Stimulated activated naive CD8-positive, alpha-beta T cell treated with anti-CD3 and anti-CD28 coated beads, Interleukin-15, Interleukin-2, amounts not matched to agents 100 ng/mL and 50 ng/mL, for 24 hours (primary cell): ENCODE results near the gene KCNK16.

Source experiments
- H3K27ac Mint-ChIP-seq: one replicate; pipeline ENCODE4 v1.8.0; 2021; ENCODE audit warnings: mild to moderate bottlenecking, mixed read lengths
- H3K27me3 Mint-ChIP-seq: one replicate; pipeline ENCODE4 v1.8.0; 2021; ENCODE audit warnings: mixed read lengths
- H3K36me3 Mint-ChIP-seq: one replicate; pipeline ENCODE4 v1.8.0; 2021; ENCODE audit warnings: low read depth, mixed read lengths
- H3K4me1 Mint-ChIP-seq: one replicate; pipeline ENCODE4 v1.8.0; 2021; ENCODE audit warnings: low read depth, mixed read lengths
- H3K4me3 Mint-ChIP-seq: one replicate; pipeline ENCODE4 v1.8.0; 2021; ENCODE audit warnings: mild to moderate bottlenecking, mixed read lengths
- H3K9me3 Mint-ChIP-seq: one replicate; pipeline ENCODE4 v1.8.0; 2021; ENCODE audit warnings: mixed read lengths

Gene KCNK16

GRCh38 chr6:39330476-39330875, 8.0 kb upstream of the KCNK16 start:
- peaks cover 12% of the 10 kb centered on the region for H3K27me3 Mint-ChIP-seq
- H3K4me3 Mint-ChIP-seq: no peak overlapping the region
- H3K27ac Mint-ChIP-seq: no peak overlapping the region

GRCh38 chr6:39330057-39330456, 7.6 kb upstream of the KCNK16 start:
- H3K36me3 Mint-ChIP-seq: no peaks in the 10 kb centered on the region
- H3K27me3 Mint-ChIP-seq: peaks cover 17% of the 10 kb centered on the region
- H3K27ac Mint-ChIP-seq: no peak overlapping the region
- no peaks in the 10 kb centered on the region for H3K9me3 Mint-ChIP-seq
- H3K4me1 Mint-ChIP-seq: peaks cover 3% of the 10 kb centered on the region
- H3K4me3 Mint-ChIP-seq: no peak overlapping the region

More at GRCh38 chr6:39330476-39330875, 8.0 kb upstream of the KCNK16 start:
- no peaks in the 10 kb centered on the region for H3K36me3 Mint-ChIP-seq
- peaks cover 3% of the 10 kb centered on the region for H3K4me1 Mint-ChIP-seq
- no peaks in the 10 kb centered on the region for H3K9me3 Mint-ChIP-seq

GRCh38 chr6:39328066-39328465, 5.6 kb upstream of the KCNK16 start:
- Mint-ChIP-seq H3K9me3 (no peaks in the 10 kb centered on the region), H3K4me1 (peaks cover 3% of the 10 kb centered on the region), H3K4me3 (no peak overlapping the region), H3K36me3 (no peaks in the 10 kb centered on the region), H3K27me3 (peaks cover 17% of the 10 kb centered on the region), H3K27ac (no peak overlapping the region)

- H3K27ac Mint-ChIP-seq: no peak overlapping the region
- no peaks in the 10 kb centered on the region for H3K36me3 Mint-ChIP-seq
- H3K9me3 Mint-ChIP-seq: no peaks in the 10 kb centered on the region
- peaks cover 3% of the 10 kb centered on the region for H3K4me1 Mint-ChIP-seq
- peaks cover 12% of the 10 kb centered on the region for H3K27me3 Mint-ChIP-seq
- no peak overlapping the region for H3K4me3 Mint-ChIP-seq
Measured at GRCh38 chr6:39327507-39327906, 5.0 kb upstream of the KCNK16 start.

GRCh38 chr6:39321761-39322160, 741 bp downstream of the KCNK16 start:
- Mint-ChIP-seq H3K4me1 (no peaks in the 10 kb centered on the region), H3K27me3 (peaks cover 10% of the 10 kb centered on the region), H3K36me3 (no peaks in the 10 kb centered on the region), H3K4me3 (no peak overlapping the region), H3K9me3 (no peaks in the 10 kb centered on the region), H3K27ac (no peak overlapping the region)

GRCh38 chr6:39320363-39320984, 2.0 kb downstream of the KCNK16 start:
- H3K36me3 Mint-ChIP-seq: no peaks in the 10 kb centered on the region
- H3K4me1 Mint-ChIP-seq: no peaks in the 10 kb centered on the region
- no peak overlapping the region for H3K27ac Mint-ChIP-seq
- peaks cover 18% of the 10 kb centered on the region for H3K27me3 Mint-ChIP-seq
- H3K4me3 Mint-ChIP-seq: no peak overlapping the region
- no peaks in the 10 kb centered on the region for H3K9me3 Mint-ChIP-seq

- H3K27ac Mint-ChIP-seq: no peak overlapping the region
- H3K4me3 Mint-ChIP-seq: no peak overlapping the region
- no peaks in the 10 kb centered on the region for H3K4me1 Mint-ChIP-seq
- H3K27me3 Mint-ChIP-seq: peaks cover 20% of the 10 kb centered on the region
- H3K9me3 Mint-ChIP-seq: no peaks in the 10 kb centered on the region
- no peaks in the 10 kb centered on the region for H3K36me3 Mint-ChIP-seq
Measured at GRCh38 chr6:39319621-39320362, 2.7 kb downstream of the KCNK16 start.

GRCh38 chr6:39317256-39317655, 5.2 kb downstream of the KCNK16 start:
- Mint-ChIP-seq H3K27ac (no peak overlapping the region), H3K36me3 (no peaks in the 10 kb centered on the region), H3K4me1 (peaks cover 3% of the 10 kb centered on the region), H3K27me3 (peaks cover 24% of the 10 kb centered on the region), H3K9me3 (no peaks in the 10 kb centered on the region), H3K4me3 (no peak overlapping the region)

GRCh38 chr6:39314273-39314795, 8.2 kb downstream of the KCNK16 start, which contains the start of gene KCNK17:
TSS of gene KCNK17 (minus strand) at chr6:39314419. CDS start at chr6:39314320, 99 bp downstream.
- H3K36me3 Mint-ChIP-seq: no peaks in the 10 kb centered on the region
- H3K4me1 Mint-ChIP-seq: peaks cover 3% of the 10 kb centered on the region
- no peak within 1 kb of the TSS for H3K27ac Mint-ChIP-seq
- peak within 1 kb of the TSS; percentile 3 for H3K4me3 Mint-ChIP-seq
- H3K9me3 Mint-ChIP-seq: no peaks in the 10 kb centered on the region
- H3K27me3 Mint-ChIP-seq: peaks cover 43% of the 10 kb centered on the region

GRCh38 chr6:39313526-39314272, 8.8 kb downstream of the KCNK16 start:
- Mint-ChIP-seq H3K4me3 (peak overlapping the region; percentile 3), H3K9me3 (no peaks in the 10 kb centered on the region), H3K27ac (no peak overlapping the region), H3K4me1 (peaks cover 3% of the 10 kb centered on the region), H3K27me3 (peaks cover 38% of the 10 kb centered on the region), H3K36me3 (no peaks in the 10 kb centered on the region)

GRCh38 chr6:39312912-39313525, 9.5 kb downstream of the KCNK16 start:
- H3K9me3 Mint-ChIP-seq: no peaks in the 10 kb centered on the region
- H3K27me3 Mint-ChIP-seq: peaks cover 38% of the 10 kb centered on the region
- no peak overlapping the region for H3K27ac Mint-ChIP-seq
- no peak overlapping the region for H3K4me3 Mint-ChIP-seq
- peaks cover 3% of the 10 kb centered on the region for H3K4me1 Mint-ChIP-seq
- no peaks in the 10 kb centered on the region for H3K36me3 Mint-ChIP-seq

- Mint-ChIP-seq H3K4me3 (no peak overlapping the region), H3K27ac (no peak overlapping the region)
Measured at GRCh38 chr6:39310542-39310941, 12.0 kb downstream of the KCNK16 start.

GRCh38 chr6:39309942-39310531, 12.5 kb downstream of the KCNK16 start:
- H3K4me1 Mint-ChIP-seq: peaks cover 3% of the 10 kb centered on the region
- H3K36me3 Mint-ChIP-seq: no peaks in the 10 kb centered on the region
- no peak overlapping the region for H3K27ac Mint-ChIP-seq
- no peaks in the 10 kb centered on the region for H3K9me3 Mint-ChIP-seq
- peaks cover 25% of the 10 kb centered on the region for H3K27me3 Mint-ChIP-seq
- no peak overlapping the region for H3K4me3 Mint-ChIP-seq

More at GRCh38 chr6:39310542-39310941, 12.0 kb downstream of the KCNK16 start:
- Mint-ChIP-seq H3K36me3 (no peaks in the 10 kb centered on the region), H3K4me1 (peaks cover 3% of the 10 kb centered on the region), H3K9me3 (no peaks in the 10 kb centered on the region), H3K27me3 (peaks cover 30% of the 10 kb centered on the region)

GRCh38 chr6:39307462-39307861, 15.0 kb downstream of the KCNK16 start:
- Mint-ChIP-seq H3K27me3 (peaks cover 20% of the 10 kb centered on the region), H3K27ac (no peak overlapping the region), H3K36me3 (no peaks in the 10 kb centered on the region), H3K9me3 (no peaks in the 10 kb centered on the region), H3K4me1 (peaks cover 6% of the 10 kb centered on the region), H3K4me3 (no peak overlapping the region)
